IPS DF 19.7 (cell line): Measurements from ENCODE around the gene TOR4A.

ENCODE experiments used
- DNase-seq: peaks from one replicate; pipeline ENCODE4 v3.0.0-alpha.2; 2013; ENCODE audit warnings: low read depth, low spot score

TOR4A gene

DNA sequence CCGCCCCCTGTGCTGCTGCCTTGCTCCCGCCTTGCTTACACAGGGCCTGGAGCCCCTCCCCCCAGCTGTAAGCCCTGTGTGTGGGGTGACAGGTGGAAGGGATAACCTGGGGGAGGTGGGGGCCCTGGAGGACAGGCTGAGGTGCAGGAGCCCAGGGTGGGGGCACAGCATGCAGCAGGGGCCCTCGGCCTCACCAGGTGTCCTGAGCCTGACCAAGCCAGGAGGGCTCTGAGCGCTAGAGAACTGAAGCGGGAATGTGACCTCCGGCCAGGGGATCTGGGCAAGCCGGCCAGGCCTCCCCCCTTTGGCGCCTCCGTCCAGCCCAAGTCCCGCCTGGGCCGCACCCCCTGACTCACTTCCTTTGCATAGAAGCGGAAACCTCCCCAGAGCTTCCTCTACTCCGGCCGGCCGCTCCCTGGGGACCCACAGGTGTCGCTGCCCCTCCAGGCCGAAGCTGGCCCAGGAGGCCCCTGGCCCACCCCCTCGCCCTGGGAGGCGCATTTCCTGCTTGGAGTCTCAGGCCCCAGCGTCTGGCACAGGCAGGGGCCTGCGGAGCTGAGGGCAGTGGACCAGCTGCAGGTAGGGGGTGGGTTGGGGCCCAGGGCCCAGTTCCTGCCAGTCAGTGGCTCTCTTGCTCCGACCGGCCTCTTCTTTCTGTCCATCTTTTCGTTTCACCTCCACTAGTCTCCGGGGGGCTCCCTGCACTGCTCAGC lies at the start of gene TOR4A:
Gene TOR4A, plus strand, starts transcription at position 398 of the 713 bp plus-strand sequence. CDS start 964 bp downstream, outside the sequence.
- DNase-seq = no peak

GRCh38 chr9:137227853-137228505 lies 49.5 kb upstream of the TOR4A start:
- DNase-seq = no peak

DNA sequence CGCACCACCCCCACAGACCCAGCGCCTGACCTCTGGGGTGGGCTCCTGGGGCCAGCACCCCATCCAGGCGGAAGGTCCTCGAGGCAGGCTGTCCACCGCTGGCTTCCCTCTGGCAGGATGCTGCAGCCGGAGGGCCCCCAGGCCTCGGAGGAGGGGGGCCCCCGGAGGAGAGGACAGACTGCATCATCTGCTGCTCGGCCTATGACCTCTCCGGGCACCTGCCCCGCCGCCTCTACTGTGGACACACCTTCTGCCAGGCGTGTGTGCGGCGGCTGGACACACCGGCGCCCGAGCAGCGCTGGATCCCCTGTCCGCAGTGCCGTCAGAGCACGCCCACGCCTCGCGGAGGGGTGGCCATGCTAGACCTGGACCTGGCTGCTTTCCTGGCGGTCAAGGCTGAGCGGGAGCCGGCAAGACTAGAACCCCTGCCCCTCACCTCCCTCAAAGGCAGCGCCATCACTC lies 49.0 kb upstream of the TOR4A start:
- no peak for DNase-seq

GRCh38 chr9:137228968-137229896 lies 48.3 kb upstream of the TOR4A start:
- no peak for DNase-seq

DNA sequence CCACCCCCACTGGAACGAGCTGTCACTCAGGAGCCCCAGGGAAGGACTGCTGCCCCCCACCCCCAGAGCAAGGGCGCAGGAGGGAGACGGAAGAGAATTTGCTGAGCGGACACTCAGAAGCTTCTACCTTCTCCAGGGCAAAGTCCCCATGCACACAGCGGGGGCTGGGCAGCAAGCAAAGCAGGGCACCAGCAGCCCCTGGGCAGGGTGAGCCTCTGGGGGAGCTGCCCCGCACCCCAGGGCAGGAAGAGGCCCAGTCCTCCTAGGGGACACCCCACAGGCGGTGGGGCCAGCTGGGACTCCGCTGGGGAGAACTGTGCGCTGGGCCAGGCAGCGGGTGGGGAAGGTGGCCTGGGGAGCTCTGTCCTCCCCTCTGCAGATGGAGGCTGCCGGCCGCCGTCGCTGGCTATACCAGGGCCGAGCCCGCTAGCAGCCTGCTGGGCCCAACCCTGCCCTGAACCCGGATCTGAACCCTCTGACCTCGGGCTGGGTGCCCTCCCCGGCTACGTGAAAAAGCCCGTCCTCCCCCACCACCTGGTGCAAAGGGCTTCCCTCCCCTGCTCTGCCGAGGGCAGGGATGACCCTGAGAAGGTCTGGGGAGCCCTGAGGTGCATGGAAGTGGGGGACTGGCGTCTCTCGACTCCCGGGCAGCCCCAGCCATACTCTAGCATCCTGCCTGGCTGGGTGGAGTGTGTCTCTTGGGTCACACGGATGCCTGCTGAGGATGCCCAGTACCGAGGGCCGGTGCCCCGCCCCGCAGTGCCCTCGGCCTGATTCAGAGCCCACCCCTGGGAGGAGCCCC lies 47.4 kb upstream of the TOR4A start:
- DNase-seq = no peak

GRCh38 chr9:137230705-137231371 lies 46.7 kb upstream of the TOR4A start, which contains the start of gene SLC34A3:
TSS of gene SLC34A3 (plus strand) at chr9:137230901. CDS start at chr9:137231703, 802 bp downstream.
- no peak for DNase-seq

DNA sequence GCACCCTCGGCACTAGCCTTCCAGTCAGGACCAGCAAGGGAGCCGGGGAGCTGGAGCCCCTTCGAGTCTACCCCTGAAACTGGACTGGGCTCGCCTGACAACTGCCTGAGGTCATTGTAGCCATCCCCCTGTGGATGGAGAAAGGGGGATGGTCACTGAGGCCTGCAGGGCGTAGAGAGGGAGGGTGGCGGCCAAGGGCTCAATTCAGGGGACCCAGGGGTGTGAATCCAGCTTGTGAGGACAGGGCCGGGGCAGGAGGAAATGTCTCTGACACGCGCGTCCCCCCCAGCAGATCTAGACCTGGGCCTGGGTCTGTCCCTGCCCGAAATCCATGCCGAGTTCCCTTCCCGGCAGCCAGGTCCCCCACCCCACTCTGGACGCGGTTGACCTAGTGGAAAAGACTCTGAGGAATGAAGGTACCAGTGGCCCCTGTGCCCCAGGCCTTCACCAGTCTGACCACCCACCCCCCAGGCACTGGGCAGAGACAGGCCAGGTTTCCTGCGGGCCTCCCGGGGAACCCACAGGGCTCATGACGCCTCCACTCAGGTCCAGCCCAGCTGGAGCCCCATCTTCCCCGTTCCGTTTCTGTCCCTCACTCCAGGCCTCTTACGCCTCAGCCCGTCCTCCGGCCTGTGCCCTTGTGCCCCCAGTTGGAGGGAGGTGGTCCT lies 46.0 kb upstream of the TOR4A start:
- DNase-seq = no peak

GRCh38 chr9:137232101-137232500 lies 45.4 kb upstream of the TOR4A start:
- no peak for DNase-seq

GRCh38 chr9:137232510-137232909 lies 45.0 kb upstream of the TOR4A start:
- no peak for DNase-seq

DNA sequence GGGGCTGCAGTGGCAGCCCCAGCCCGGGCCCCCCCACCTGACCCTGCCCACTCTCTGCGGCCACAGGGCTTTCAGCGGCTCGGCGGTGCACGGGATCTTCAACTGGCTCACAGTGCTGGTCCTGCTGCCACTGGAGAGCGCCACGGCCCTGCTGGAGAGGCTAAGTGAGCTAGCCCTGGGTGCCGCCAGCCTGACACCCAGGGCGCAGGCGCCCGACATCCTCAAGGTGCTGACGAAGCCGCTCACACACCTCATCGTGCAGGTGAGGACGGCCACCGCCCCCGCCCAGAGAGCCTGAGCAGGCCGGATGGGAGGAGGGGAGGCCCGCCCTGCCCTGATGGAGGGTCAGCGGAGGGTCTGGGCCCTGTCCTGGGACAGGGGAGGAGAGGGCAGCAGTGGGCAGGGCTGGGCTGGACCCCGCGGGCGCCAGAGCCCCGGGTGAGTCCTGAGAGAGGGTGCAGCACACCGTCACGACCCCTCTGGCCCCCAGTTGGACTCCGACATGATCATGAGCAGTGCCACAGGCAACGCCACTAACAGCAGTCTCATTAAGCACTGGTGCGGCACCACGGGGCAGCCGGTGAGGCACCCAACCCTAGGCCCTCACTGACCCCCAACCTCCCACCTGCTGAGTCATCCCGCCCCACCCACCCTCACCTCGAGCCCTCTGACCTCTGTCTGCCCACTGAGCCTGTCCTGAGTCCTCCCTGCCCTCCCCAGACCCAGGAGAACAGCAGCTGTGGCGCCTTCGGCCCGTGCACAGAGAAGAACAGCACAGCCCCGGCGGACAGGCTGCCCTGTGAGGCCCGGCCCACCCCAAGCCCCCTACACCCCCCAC lies 44.2 kb upstream of the TOR4A start:
- no peak for DNase-seq

- DNase-seq = no peak
Observed at GRCh38 chr9:137234055-137234697, 43.4 kb upstream of the TOR4A start.

GRCh38 chr9:137234758-137235423 lies 42.6 kb upstream of the TOR4A start:
- DNase-seq = no peak

DNA sequence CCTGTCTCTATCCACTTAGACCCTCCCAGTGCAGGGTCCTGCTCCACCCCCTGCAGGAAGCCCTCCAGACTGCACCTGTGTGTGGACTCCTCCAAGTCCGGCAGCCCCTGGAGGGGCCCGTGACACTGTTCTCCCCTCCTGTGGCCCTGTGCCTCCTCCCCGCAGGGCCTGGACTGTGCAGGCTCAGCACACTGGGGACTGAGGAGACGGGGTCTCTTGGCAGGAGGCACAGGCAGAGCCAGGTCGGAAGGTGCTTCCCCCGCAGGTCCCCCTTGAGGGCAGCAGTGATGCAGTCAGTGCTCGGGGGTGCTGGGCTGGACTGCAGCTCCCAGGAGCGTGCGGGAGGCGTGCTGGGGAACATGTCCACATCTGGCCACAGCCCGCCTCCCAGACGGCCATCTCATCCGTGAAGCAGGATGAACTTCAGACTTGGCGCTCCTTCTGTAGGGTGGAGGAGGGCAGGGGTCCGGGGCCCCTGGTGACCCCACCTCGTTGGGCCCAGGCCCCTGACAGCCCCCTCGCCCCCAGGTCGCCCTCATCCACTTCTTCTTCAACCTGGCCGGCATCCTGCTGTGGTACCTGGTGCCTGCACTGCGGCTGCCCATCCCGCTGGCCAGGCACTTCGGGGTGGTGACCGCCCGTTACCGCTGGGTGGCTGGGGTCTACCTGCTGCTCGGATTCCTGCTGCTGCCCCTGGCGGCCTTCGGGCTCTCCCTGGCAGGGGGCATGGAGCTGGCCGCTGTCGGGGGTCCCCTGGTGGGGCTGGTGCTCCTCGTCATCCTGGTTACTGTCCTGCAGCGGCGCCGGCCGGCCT lies 41.9 kb upstream of the TOR4A start:
- no peak for DNase-seq

- no peak for DNase-seq
Observed at GRCh38 chr9:137236238-137236935, 41.1 kb upstream of the TOR4A start.

- DNase-seq = no peak
Observed at GRCh38 chr9:137236936-137237421, 40.5 kb upstream of the TOR4A start.
